Vagina (tissue), 2 donors: ENCODE results near the gene MYO15B. TPM values are rescaled to one million over a fixed set of nuclear protein-coding genes. Genes with fewer than 3 reads are reported as not detected.
A peak's percentile ranks its signal among the peaks of the same experiment; 100 is the strongest.

Experiments used
- DNase-seq, 2 donors: peaks; one replicate each; pipeline ENCODE4 v3.0.0-alpha.2; 2017; ENCODE audit errors: extremely low spot score in 2 of 2
- H3K27ac ChIP-seq: fragments of 200-600 bp; sonication (generic); one replicate; pipeline ENCODE4 v1.5.1; 2019
- H3K27me3 ChIP-seq: fragments of 200-600 bp; sonication (generic); one replicate; pipeline ENCODE4 v1.5.1; 2019
- H3K36me3 ChIP-seq, 2 donors: fragments of 200-600 bp; sonication (generic); one replicate each; pipeline ENCODE4 v1.5.1; 2017 to 2019
- H3K4me1 ChIP-seq: fragments of 200-600 bp; sonication (generic); one replicate; pipeline ENCODE4 v1.5.1; 2019
- H3K4me3 ChIP-seq, 2 donors: fragments of 200-600 bp; sonication (generic); 1 replicate in 1 of 2; 2 replicates in 1 of 2; pipeline ENCODE4 v1.5.1; 2016 to 2019
- H3K9me3 ChIP-seq: fragments of 200-600 bp; sonication (generic); one replicate; pipeline ENCODE4 v1.5.1; 2019
- POLR2A ChIP-seq, 2 donors: fragments of 450-650 bp; IDR thresholded peaks; one replicate each; pipeline ENCODE4 v1.6.1; 2017; ENCODE audit warnings: antibody characterized with exemption in 2 of 2, mild to moderate bottlenecking in 2 of 2, moderate library complexity in 2 of 2
- POLR2AphosphoS5 ChIP-seq, 2 donors: sonication (generic); formaldehyde crosslinking; IDR thresholded peaks; one replicate each; pipeline ENCODE4 v1.9.0; 2017; ENCODE audit warnings: antibody characterized with exemption in 2 of 2, mild to moderate bottlenecking in 2 of 2, low read depth in 1 of 2; ENCODE audit not compliant: insufficient read depth in 1 of 2
- intact Hi-C: fragments of 100-400 bp; cut with DNase I; formaldehyde crosslinking; loops from one replicate; pipeline ENCODE4 v1.15.1; 2023
- total RNA-seq: library from RNA; depleted of rRNA; stranded (reverse); fragments of >200 nt; gene quantifications from one replicate; pipeline ENCODE4 v1.2.3, GENCODE V29; 2016
- TF ChIP-seq, protein P1 (sequence below), 3 experiments: fragments of 450-650 bp in 2 of 3; fragments of 200-600 bp in 1 of 3; sonication (generic) in 1 of 3; IDR thresholded peaks; one replicate each; pipeline ENCODE4 v1.5.1; 2017 to 2019; ENCODE audit warnings: antibody characterized with exemption in 3 of 3, mild to moderate bottlenecking in 2 of 3, moderate library complexity in 2 of 3

Gene MYO15B
- total RNA-seq, 1 donor from 2014 or later: 160 TPM

DNA sequence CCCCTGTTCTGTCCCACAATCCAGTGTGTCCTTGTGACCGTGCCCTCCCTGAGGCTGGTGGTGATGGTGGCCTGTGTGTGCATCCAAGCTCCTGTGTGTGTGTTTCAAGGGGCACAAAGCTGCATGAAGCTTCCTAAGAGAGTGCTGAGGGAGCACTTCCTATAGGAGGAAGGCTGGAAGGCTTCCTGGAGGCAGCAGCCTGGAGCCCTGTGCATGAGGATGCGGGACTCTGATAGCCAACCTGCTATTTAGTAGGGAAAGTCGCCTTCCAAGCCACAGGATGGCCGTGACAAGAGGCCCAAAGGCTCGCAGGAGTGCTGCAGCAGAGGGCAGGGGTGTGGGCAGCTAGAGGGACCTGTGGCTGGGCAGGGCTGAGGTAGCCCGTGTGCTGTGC lies 8.3 kb downstream of the MYO15B start:
- Histone ChIP-seq H3K4me3 (no peak overlapping the region), H3K27ac (no peak overlapping the region), H3K4me1 (peaks cover 2% of the 10 kb centered on the region), H3K36me3 (no peaks in the 10 kb centered on the region), H3K9me3 (no peaks in the 10 kb centered on the region), H3K27me3 (no peaks in the 10 kb centered on the region)
- DNase-seq: no peak
- intact Hi-C loops: no loop called here
- TF ChIP-seq POLR2AphosphoS5 (IDR thresholded peaks at IDR 0.05; ENCODE audit: insufficient read depth in 1 of 2, low read depth in 1 of 2): no peak
- TF ChIP-seq POLR2A (IDR thresholded peaks at IDR 0.05): no peak
- TF ChIP-seq, protein P1, sequence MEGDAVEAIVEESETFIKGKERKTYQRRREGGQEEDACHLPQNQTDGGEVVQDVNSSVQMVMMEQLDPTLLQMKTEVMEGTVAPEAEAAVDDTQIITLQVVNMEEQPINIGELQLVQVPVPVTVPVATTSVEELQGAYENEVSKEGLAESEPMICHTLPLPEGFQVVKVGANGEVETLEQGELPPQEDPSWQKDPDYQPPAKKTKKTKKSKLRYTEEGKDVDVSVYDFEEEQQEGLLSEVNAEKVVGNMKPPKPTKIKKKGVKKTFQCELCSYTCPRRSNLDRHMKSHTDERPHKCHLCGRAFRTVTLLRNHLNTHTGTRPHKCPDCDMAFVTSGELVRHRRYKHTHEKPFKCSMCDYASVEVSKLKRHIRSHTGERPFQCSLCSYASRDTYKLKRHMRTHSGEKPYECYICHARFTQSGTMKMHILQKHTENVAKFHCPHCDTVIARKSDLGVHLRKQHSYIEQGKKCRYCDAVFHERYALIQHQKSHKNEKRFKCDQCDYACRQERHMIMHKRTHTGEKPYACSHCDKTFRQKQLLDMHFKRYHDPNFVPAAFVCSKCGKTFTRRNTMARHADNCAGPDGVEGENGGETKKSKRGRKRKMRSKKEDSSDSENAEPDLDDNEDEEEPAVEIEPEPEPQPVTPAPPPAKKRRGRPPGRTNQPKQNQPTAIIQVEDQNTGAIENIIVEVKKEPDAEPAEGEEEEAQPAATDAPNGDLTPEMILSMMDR (IDR thresholded peaks at IDR 0.05): no peak

DNA sequence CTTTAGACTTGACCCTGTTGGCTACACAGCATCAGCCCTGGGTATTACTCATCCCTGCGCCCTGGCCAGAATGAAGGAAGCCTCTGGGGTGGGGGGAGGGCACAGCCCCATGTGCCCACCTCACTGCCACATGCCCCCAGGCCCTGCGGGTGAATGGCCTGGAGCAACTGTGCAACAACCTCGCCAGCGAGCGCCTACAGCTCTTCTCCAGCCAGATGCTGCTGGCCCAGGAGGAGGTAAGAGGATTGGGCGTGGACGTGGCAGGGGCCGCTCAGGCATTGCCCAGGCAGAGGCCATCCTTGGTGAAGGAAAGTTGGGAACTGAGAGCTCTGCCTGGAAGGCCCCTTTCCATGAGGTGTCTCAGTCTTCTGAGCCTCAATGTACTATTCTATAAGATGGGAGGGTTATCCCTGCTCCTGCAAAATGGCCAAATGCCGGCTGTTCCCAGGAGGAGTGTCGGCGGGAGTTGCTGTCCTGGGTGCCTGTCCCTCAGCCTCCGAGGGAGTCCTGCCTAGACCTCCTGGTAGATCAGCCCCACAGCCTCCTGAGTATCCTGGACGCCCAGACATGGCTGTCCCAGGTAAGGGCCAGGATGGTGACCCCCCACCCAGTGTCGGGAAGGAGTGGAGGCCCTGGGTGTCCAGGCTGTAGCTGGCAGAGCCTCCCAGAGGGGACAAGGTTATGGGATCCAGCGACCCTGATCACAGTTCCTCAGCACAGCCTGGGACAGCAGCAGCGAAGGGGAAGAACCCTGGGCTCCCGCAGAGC lies 8.9 kb downstream of the MYO15B start:
- Histone ChIP-seq H3K36me3 (no peaks in the 10 kb centered on the region), H3K27me3 (no peaks in the 10 kb centered on the region), H3K4me1 (no peaks in the 10 kb centered on the region), H3K4me3 (no peak overlapping the region), H3K27ac (no peak overlapping the region), H3K9me3 (no peaks in the 10 kb centered on the region)
- TF ChIP-seq POLR2A (IDR thresholded peaks at IDR 0.05) (no peak), POLR2AphosphoS5 (IDR thresholded peaks at IDR 0.05; ENCODE audit: insufficient read depth in 1 of 2, low read depth in 1 of 2) (no peak)
- TF ChIP-seq, protein P1 (IDR thresholded peaks at IDR 0.05): no peak
- intact Hi-C loops: no loop called here
- no peak for DNase-seq

GRCh38 chr17:75601057-75601987 lies 13.7 kb downstream of the MYO15B start:
- DNase-seq: no peak
- peaks cover 12% of the 10 kb centered on the region for H3K4me1 ChIP-seq
- no peak overlapping the region for H3K27ac ChIP-seq
- H3K27me3 ChIP-seq: no peaks in the 10 kb centered on the region
- intact Hi-C loops: no loop called here
- H3K36me3 ChIP-seq: no peaks in the 10 kb centered on the region
- no peak overlapping the region for H3K4me3 ChIP-seq
- TF ChIP-seq POLR2A (IDR thresholded peaks at IDR 0.05): no peak
- no peak for TF ChIP-seq POLR2AphosphoS5 (IDR thresholded peaks at IDR 0.05; ENCODE audit: insufficient read depth in 1 of 2, low read depth in 1 of 2)
- TF ChIP-seq, protein P1 (IDR thresholded peaks at IDR 0.05): peak in 2 of 3 experiments; percentile 32 to 37
- H3K9me3 ChIP-seq: no peaks in the 10 kb centered on the region

GRCh38 chr17:75602644-75603043 lies 15.0 kb downstream of the MYO15B start:
- Histone ChIP-seq H3K36me3 (no peaks in the 10 kb centered on the region), H3K4me1 (peaks cover 12% of the 10 kb centered on the region), H3K27ac (no peak overlapping the region), H3K9me3 (no peaks in the 10 kb centered on the region), H3K27me3 (no peaks in the 10 kb centered on the region), H3K4me3 (no peak overlapping the region)
- TF ChIP-seq POLR2A (IDR thresholded peaks at IDR 0.05) (no peak), POLR2AphosphoS5 (IDR thresholded peaks at IDR 0.05; ENCODE audit: insufficient read depth in 1 of 2, low read depth in 1 of 2) (no peak)
- TF ChIP-seq, protein P1 (IDR thresholded peaks at IDR 0.05): no peak
- intact Hi-C loops: no loop called here
- no peak for DNase-seq
